Astrocyte of the cerebellum (primary cell): ENCODE data around the gene NINJ2.

Source experiments
- DNase-seq: peaks from one replicate; pipeline ENCODE4 v3.0.0-alpha.2; 2011; ENCODE audit warnings: low read depth
- H3K4me3 ChIP-seq: 2 replicates; pipeline ENCODE4 v1.5.1; 2011; ENCODE audit warnings: mild to moderate bottlenecking, low read depth, low read length, moderate library complexity
- CTCF ChIP-seq: IDR thresholded peaks from 2 replicates; pipeline ENCODE4 v1.5.1; 2012; ENCODE audit warnings: low read length, low read depth, moderate library complexity, mild to moderate bottlenecking; ENCODE audit errors: missing control alignments
- in situ Hi-C: cut with HindIII; loops from 2 replicates; pipeline ENCODE4 v1.10.0; 2017; ENCODE audit warnings: low sequenced_read_pairs

The NINJ2 gene

GRCh38 chr12:569091-569676, 94.1 kb downstream of the NINJ2 start:
- DNase-seq, result no peak
- no peak for TF ChIP-seq CTCF
- in situ Hi-C loops, result loop anchor here (5.0 kb wide), 1 partner anchor 248 kb away; no protein-coding TSS in a partner anchor
- H3K4me3 ChIP-seq, result no peak overlapping the region

- H3K4me3 ChIP-seq, result no peak overlapping the region
- DNase-seq, result no peak
- no peak for TF ChIP-seq CTCF
- in situ Hi-C loops, result loop anchor here (5.0 kb wide), 1 partner anchor 249 kb away; no protein-coding TSS in a partner anchor
Measured at GRCh38 chr12:568486-568885, 94.8 kb downstream of the NINJ2 start.

GRCh38 chr12:565589-566105, 97.6 kb downstream of the NINJ2 start:
- in situ Hi-C loops, result loop anchor here (5.0 kb wide), 1 partner anchor 252 kb away; no protein-coding TSS in a partner anchor
- DNase-seq, result no peak
- H3K4me3 ChIP-seq, result no peak overlapping the region
- TF ChIP-seq CTCF, result no peak

- in situ Hi-C loops, result loop anchor here (5.0 kb wide), 1 partner anchor 252 kb away; no protein-coding TSS in a partner anchor
- DNase-seq, result no peak
- no peak for TF ChIP-seq CTCF
- H3K4me3 ChIP-seq, result no peak overlapping the region
Measured at GRCh38 chr12:565161-565560, 98.1 kb downstream of the NINJ2 start.

- no peak overlapping the region for H3K4me3 ChIP-seq
- in situ Hi-C loops, result no loop called here
- DNase-seq, result no peak
- TF ChIP-seq CTCF, result no peak
Measured at GRCh38 chr12:563787-564298, 99.4 kb downstream of the NINJ2 start.

GRCh38 chr12:563250-563781, 99.9 kb downstream of the NINJ2 start:
- DNase-seq, result peak; percentile 74
- in situ Hi-C loops, result no loop called here
- H3K4me3 ChIP-seq, result no peak overlapping the region
- no peak for TF ChIP-seq CTCF
